MCF 10A (cell line): Measurements from ENCODE around the gene ETF1. TPM values are rescaled to one million over a fixed set of nuclear protein-coding genes. Genes with fewer than 3 reads are reported as not detected.
A peak's percentile ranks its signal among the peaks of the same experiment; 100 is the strongest.

Experiments used
- BruUV-seq: library from RNA; stranded (reverse); fragments of 400-500 nt; replicated peaks from 2 replicates; lab custom pipeline; 2021; lab: Mats Ljungman, UMichigan
- CTCF ChIA-PET: fragments of 300-600 bp; sonication (Branson Sonifier 250); formaldehyde crosslinking; extraction: SDS; loops from one replicate; lab custom pipeline; 2021; ENCODE audit warnings: antibody characterized with exemption, inconsistent platforms; lab: Yijun Ruan, JAX
- POLR2A ChIA-PET: fragments of 300-600, 350-650 bp; sonication (Branson Sonifier 250); formaldehyde crosslinking; extraction: SDS; loops from one replicate; lab custom pipeline; 2020; ENCODE audit warnings: antibody characterized with exemption, inconsistent platforms; lab: Yijun Ruan, JAX
- DNase-seq: peaks from one replicate; pipeline ENCODE4 v3.0.0-alpha.2; 2018; ENCODE audit not compliant: unreplicated experiment
- H3K27ac Mint-ChIP-seq: one replicate; pipeline ENCODE4 v1.8.0; 2022; ENCODE audit warnings: mild to moderate bottlenecking, low read depth, mixed read lengths; ENCODE audit not compliant: unreplicated experiment
- H3K27me3 Mint-ChIP-seq: one replicate; pipeline ENCODE4 v1.8.0; 2022; ENCODE audit warnings: mixed read lengths; ENCODE audit not compliant: insufficient read depth, unreplicated experiment
- H3K36me3 Mint-ChIP-seq: one replicate; pipeline ENCODE4 v1.8.0; 2022; ENCODE audit warnings: mild to moderate bottlenecking, moderate library complexity, mixed read lengths; ENCODE audit not compliant: insufficient read depth, unreplicated experiment
- H3K4me1 Mint-ChIP-seq: one replicate; pipeline ENCODE4 v1.8.0; 2022; ENCODE audit warnings: mixed read lengths; ENCODE audit not compliant: insufficient read depth, unreplicated experiment
- H3K4me3 Mint-ChIP-seq: one replicate; pipeline ENCODE4 v1.8.0; 2022; ENCODE audit warnings: mild to moderate bottlenecking, moderate library complexity, mixed read lengths; ENCODE audit not compliant: unreplicated experiment
- H3K9me3 Mint-ChIP-seq: one replicate; pipeline ENCODE4 v1.8.0; 2022; ENCODE audit warnings: mixed read lengths; ENCODE audit not compliant: unreplicated experiment
- CTCF ChIP-seq: fragments of 200-600 bp; IDR thresholded peaks from one replicate; pipeline ENCODE4 v1.8.0; 2022; ENCODE audit warnings: antibody characterized with exemption, mild to moderate bottlenecking; ENCODE audit not compliant: unreplicated experiment
- intact Hi-C: fragments of 100-400 bp; cut with micrococcal nuclease; formaldehyde crosslinking; loops from 2 replicates; pipeline ENCODE4 v1.14.1; 2022
- total RNA-seq: library from RNA; stranded (reverse); gene quantifications from 2 replicates; pipeline ENCODE4 v1.2.3, GENCODE V29; 2022

Gene ETF1
- total RNA-seq, 1 experiment from 2014 or later, result 349 TPM

GRCh38 chr5:138559937-138560336 lies 16.9 kb upstream of the ETF1 start:
- intact Hi-C loops, result no loop called here
- CTCF ChIA-PET, result interaction anchor here (1.2 to 1.5 kb wide), 2 partner anchors 12 to 56 kb away, joined by 4 read pairs; no protein-coding TSS in a partner anchor
- Mint-ChIP-seq H3K27me3 (no peaks in the 10 kb centered on the region), H3K4me3 (no peak overlapping the region), H3K36me3 (peaks cover 95% of the 10 kb centered on the region), H3K9me3 (no peaks in the 10 kb centered on the region), H3K4me1 (peaks cover 7% of the 10 kb centered on the region), H3K27ac (no peak overlapping the region)
- DNase-seq, result no peak
- no TSS peak for BruUV-seq
- POLR2A ChIA-PET, result interaction anchor here (1.0 to 2.2 kb wide), 3 partner anchors 10 to 95 kb away, joined by 3 to 5 read pairs (median 5); partner anchors contain the start of gene EGR1
- no peak for TF ChIP-seq CTCF

GRCh38 chr5:138557677-138558076 lies 14.6 kb upstream of the ETF1 start:
- POLR2A ChIA-PET, result interaction anchor here (0.6 to 1.0 kb wide), 2 partner anchors 10 to 23 kb away, joined by 3 to 6 read pairs; no protein-coding TSS in a partner anchor
- no peak for TF ChIP-seq CTCF
- peaks cover 97% of the 10 kb centered on the region for H3K36me3 Mint-ChIP-seq

GRCh38 chr5:138554143-138554542 lies 11.1 kb upstream of the ETF1 start:
- Mint-ChIP-seq H3K36me3 (peaks cover 83% of the 10 kb centered on the region), H3K27ac (peak overlapping the region; percentile 23), H3K27me3 (no peaks in the 10 kb centered on the region), H3K4me1 (no peaks in the 10 kb centered on the region), H3K4me3 (no peak overlapping the region), H3K9me3 (no peaks in the 10 kb centered on the region)
- DNase-seq, result no peak
- no peak for TF ChIP-seq CTCF
- BruUV-seq, result no TSS peak
- intact Hi-C loops, result no loop called here
- ChIA-PET POLR2A (interaction anchor here (0.6 to 3.8 kb wide), 7 partner anchors 10 to 106 kb away, joined by 3 to 32 read pairs (median 4); partner anchors contain the start of genes EGR1 and ETF1), CTCF (interaction anchor here (0.6 to 12.1 kb wide), 5 partner anchors 13 to 122 kb away, joined by 3 to 179 read pairs (median 5); no protein-coding TSS in a partner anchor)

More at GRCh38 chr5:138557677-138558076, 14.6 kb upstream of the ETF1 start:
- no TSS peak for BruUV-seq
- intact Hi-C loops, result no loop called here
- H3K27ac Mint-ChIP-seq, result no peak overlapping the region
- no peak for DNase-seq
- H3K4me3 Mint-ChIP-seq, result no peak overlapping the region
- no peaks in the 10 kb centered on the region for H3K4me1 Mint-ChIP-seq
- CTCF ChIA-PET, result interaction anchor here (0.9 to 12.1 kb wide), 3 partner anchors 12 to 108 kb away, joined by 3 to 179 read pairs (median 8); partner anchors contain the start of gene ETF1
- H3K9me3 Mint-ChIP-seq, result no peaks in the 10 kb centered on the region
- H3K27me3 Mint-ChIP-seq, result no peaks in the 10 kb centered on the region

GRCh38 chr5:138553437-138554095 lies 10.5 kb upstream of the ETF1 start:
- Mint-ChIP-seq H3K9me3 (no peaks in the 10 kb centered on the region), H3K4me1 (peaks cover 2% of the 10 kb centered on the region), H3K36me3 (peaks cover 77% of the 10 kb centered on the region), H3K27me3 (no peaks in the 10 kb centered on the region), H3K4me3 (no peak overlapping the region), H3K27ac (no peak overlapping the region)
- intact Hi-C loops, result no loop called here
- no peak for DNase-seq
- TF ChIP-seq CTCF, result no peak
- BruUV-seq, result no TSS peak
- ChIA-PET CTCF (interaction anchor here (0.8 to 12.1 kb wide), 11 partner anchors 10 to 330 kb away, joined by 3 to 179 read pairs (median 6); partner anchors contain the start of genes EGR1 and ETF1), POLR2A (interaction anchor here (0.6 to 3.8 kb wide), 13 partner anchors 10 to 341 kb away, joined by 3 to 32 read pairs (median 4); partner anchors contain the start of genes EGR1 and ETF1)
